Panc1 (cell line): ENCODE results near the gene FSTL4. TPM values are rescaled to one million over a fixed set of nuclear protein-coding genes. Genes with fewer than 3 reads are reported as not detected.

Experiments
- ATAC-seq: fragments of 200-7000 bp; cut with Tn5 transposase; 2 replicates; pipeline ENCODE4 v1.9.1; 2020; ENCODE audit warnings: mild to moderate bottlenecking, moderate library complexity
- BruUV-seq: library from RNA; stranded (reverse); fragments of 400-500 nt; replicated peaks from 2 replicates; lab custom pipeline; 2021; lab: Mats Ljungman, UMichigan
- CTCF ChIA-PET: fragments of 300-600 bp; sonication (Branson Sonifier 250); formaldehyde crosslinking; loops from one replicate; lab custom pipeline; 2022; ENCODE audit warnings: antibody characterized with exemption; lab: Charles Lee
- POLR2A ChIA-PET: fragments of 300-600 bp; sonication (Branson Sonifier 250); formaldehyde crosslinking; loops from one replicate; lab custom pipeline; 2022; ENCODE audit warnings: antibody characterized with exemption; lab: Charles Lee
- DNase-seq: peaks from one replicate; pipeline ENCODE4 v3.0.0-alpha.2; 2010; ENCODE audit warnings: low read depth, low spot score
- H3K27ac ChIP-seq: 2 replicates; pipeline ENCODE4 v1.5.1; 2011; ENCODE audit warnings: mild to moderate bottlenecking, low read length, inconsistent platforms
- H3K27me3 ChIP-seq: fragments of 200-500 bp; sonication (Bioruptor generic); 2 replicates; pipeline ENCODE4 v1.6.0; 2014; ENCODE audit warnings: low read length, inconsistent platforms; ENCODE audit not compliant: control insufficient read depth, insufficient read depth
- H3K36me3 ChIP-seq: fragments of 200-500 bp; sonication (Bioruptor generic); 2 replicates; pipeline ENCODE4 v1.5.1; 2014; ENCODE audit warnings: inconsistent platforms, mild to moderate bottlenecking, low read length, moderate library complexity; ENCODE audit not compliant: control insufficient read depth, insufficient read depth
- H3K4me1 ChIP-seq: 2 replicates; pipeline ENCODE4 v1.5.1; 2011; ENCODE audit warnings: inconsistent platforms, mild to moderate bottlenecking, low read length, moderate library complexity; ENCODE audit not compliant: control insufficient read depth, insufficient read depth
- H3K4me3 ChIP-seq, 2 experiments: 2 replicates each; pipeline ENCODE4 v1.5.1; 2011 to 2012; ENCODE audit warnings: low read depth in 2 of 2, low read length in 2 of 2, mild to moderate bottlenecking in 2 of 2, inconsistent platforms in 1 of 2, moderate library complexity in 1 of 2
- H3K9me3 ChIP-seq: fragments of 200-500 bp; sonication (Bioruptor generic); 2 replicates; pipeline ENCODE4 v1.5.1; 2014; ENCODE audit warnings: low read depth, mild to moderate bottlenecking, inconsistent platforms, low read length, moderate library complexity; ENCODE audit not compliant: control insufficient read depth, insufficient read depth
- CTCF ChIP-seq: fragments of 450-650 bp; IDR thresholded peaks from 2 replicates; pipeline ENCODE4 v1.5.1; 2017; ENCODE audit warnings: mild to moderate bottlenecking
- POLR2AphosphoS5 ChIP-seq: IDR thresholded peaks from 2 replicates; pipeline ENCODE4 v1.6.1; 2012; ENCODE audit warnings: mild to moderate bottlenecking, low read depth, low read length, moderate library complexity
- REST ChIP-seq, 2 experiments: IDR thresholded peaks; 2 replicates each; pipeline ENCODE4 v1.6.1; 2011 to 2012; ENCODE audit warnings: low read depth in 2 of 2, control low read depth in 1 of 2, low read length in 1 of 2, mild to moderate bottlenecking in 1 of 2, moderate library complexity in 1 of 2; ENCODE audit not compliant: insufficient read depth in 1 of 2
- in situ Hi-C: cut with HindIII; loops from 2 replicates; pipeline ENCODE4 v1.10.0; 2016; ENCODE audit warnings: low sequenced_read_pairs, low pct_unique_long_range_greater_than_20kb
- intact Hi-C: fragments of 100-400 bp; cut with micrococcal nuclease; formaldehyde crosslinking; loops from one replicate; pipeline ENCODE4 v1.10.0; 2022; ENCODE audit not compliant: unreplicated experiment
- total RNA-seq: library from RNA; stranded (reverse); gene quantifications from one replicate; pipeline ENCODE4 v1.2.1, GENCODE V29; 2021; ENCODE audit not compliant: unreplicated experiment

FSTL4 gene
- total RNA-seq, 1 experiment from 2014 or later, result 0.18 TPM

GRCh38 chr5:133421806-133422205, 190.5 kb downstream of the FSTL4 start:
- TF ChIP-seq REST (IDR thresholded peaks at IDR 0.05; ENCODE audit: insufficient read depth in 1 of 2, low read depth in 2 of 2, low read length in 1 of 2) (no peak), CTCF (peak; percentile 32)
- ChIA-PET CTCF (interaction anchor here (0.6 kb wide), 1 partner anchor 333 kb away, joined by 3 read pairs; no protein-coding TSS in a partner anchor), POLR2A (no interaction called here)
- no TSS peak for BruUV-seq
- Histone ChIP-seq H3K4me1 (no peaks in the 10 kb centered on the region), H3K4me3 (no peak overlapping the region), H3K9me3 (no peaks in the 10 kb centered on the region), H3K27me3 (peaks cover 16% of the 10 kb centered on the region), H3K27ac (no peak overlapping the region), H3K36me3 (no peaks in the 10 kb centered on the region)
- intact Hi-C loops, result loop anchor here (5.0 kb wide), 3 partner anchors 190 to 520 kb away; partner anchors contain the start of gene FSTL4
- ATAC-seq (no peak), DNase-seq (no peak)
- in situ Hi-C loops, result no loop called here

- no TSS peak for BruUV-seq
- intact Hi-C loops (loop anchor here (5.0 kb wide), 3 partner anchors 191 to 521 kb away; partner anchors contain the start of gene FSTL4), in situ Hi-C loops (no loop called here)
- DNase-seq (no peak), ATAC-seq (peak; percentile 63)
- no peaks in the 10 kb centered on the region for H3K36me3 ChIP-seq
- H3K9me3 ChIP-seq, result no peaks in the 10 kb centered on the region
- H3K4me1 ChIP-seq, result no peaks in the 10 kb centered on the region
- no peak overlapping the region for H3K4me3 ChIP-seq
- no peak for TF ChIP-seq POLR2AphosphoS5
- peak; percentile 61 for TF ChIP-seq CTCF
- peaks cover 19% of the 10 kb centered on the region for H3K27me3 ChIP-seq
- ChIA-PET POLR2A (no interaction called here), CTCF (interaction anchor here (0.6 kb wide), 1 partner anchor 334 kb away, joined by 3 read pairs; no protein-coding TSS in a partner anchor)
- H3K27ac ChIP-seq, result no peak overlapping the region
Measured at GRCh38 chr5:133421394-133421793, 190.9 kb downstream of the FSTL4 start.
